ENCODE data around the gene LMBRD1. TPM values are rescaled to one million over a fixed set of nuclear protein-coding genes. Genes with fewer than 3 reads are reported as not detected.
"Not testable (repeated sequence)": the region's sequence is repeated elsewhere in the genome, so short reads cannot be mapped to it uniquely, and the experiment has no call there.

The LMBRD1 gene
- total RNA-seq, 1 donor: 36.2 TPM

DNA sequence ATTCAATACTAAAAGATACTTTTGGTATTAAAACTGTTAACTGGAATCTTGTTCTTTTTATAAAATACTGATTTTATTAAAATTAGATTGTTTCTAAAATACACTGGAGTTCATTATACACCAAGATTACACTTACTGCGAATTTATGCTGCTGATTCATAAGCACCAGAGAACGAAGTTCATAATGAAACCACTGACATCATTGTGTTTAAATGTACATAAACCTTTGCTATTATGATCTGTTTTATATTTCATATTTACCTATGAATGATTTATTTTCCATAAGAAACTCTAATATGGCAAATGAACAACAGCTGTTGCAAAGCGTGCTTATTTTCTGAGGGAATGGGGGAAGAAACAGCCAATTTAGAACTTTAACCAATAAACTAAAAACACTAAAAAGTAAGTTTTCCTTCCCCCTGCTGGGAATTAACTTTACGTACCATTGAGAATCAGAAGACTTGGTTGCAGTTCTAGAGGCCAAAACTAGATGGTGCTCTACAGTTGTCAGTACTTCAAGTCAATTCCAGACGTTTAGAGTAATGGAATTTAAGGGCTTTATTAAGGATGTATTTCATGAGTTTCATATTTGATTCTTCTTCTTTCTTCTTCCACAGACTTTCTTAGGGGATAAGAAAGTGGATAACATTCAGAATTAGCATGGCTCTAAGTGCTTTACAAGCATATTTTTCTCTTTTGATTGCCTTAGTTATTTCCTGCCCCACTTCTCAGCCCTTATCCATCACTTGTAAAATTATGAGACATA is 38.8 kb upstream of the LMBRD1 start:
- peak overlapping the region; percentile 13 for H2AFZ ChIP-seq (ENCODE audit: low read length)
- H3K4me2 ChIP-seq (ENCODE audit: insufficient read depth, low read length): peak overlapping the region; percentile 64

GRCh38 chr6:69832558-69832957 is 35.7 kb upstream of the LMBRD1 start:
- no peaks in the 10 kb centered on the region for H3K79me2 ChIP-seq (ENCODE audit: insufficient read depth, low read length)
- no peak overlapping the region for H3K27ac ChIP-seq (ENCODE audit: low read depth, low read length)
- TF ChIP-seq, protein P1, sequence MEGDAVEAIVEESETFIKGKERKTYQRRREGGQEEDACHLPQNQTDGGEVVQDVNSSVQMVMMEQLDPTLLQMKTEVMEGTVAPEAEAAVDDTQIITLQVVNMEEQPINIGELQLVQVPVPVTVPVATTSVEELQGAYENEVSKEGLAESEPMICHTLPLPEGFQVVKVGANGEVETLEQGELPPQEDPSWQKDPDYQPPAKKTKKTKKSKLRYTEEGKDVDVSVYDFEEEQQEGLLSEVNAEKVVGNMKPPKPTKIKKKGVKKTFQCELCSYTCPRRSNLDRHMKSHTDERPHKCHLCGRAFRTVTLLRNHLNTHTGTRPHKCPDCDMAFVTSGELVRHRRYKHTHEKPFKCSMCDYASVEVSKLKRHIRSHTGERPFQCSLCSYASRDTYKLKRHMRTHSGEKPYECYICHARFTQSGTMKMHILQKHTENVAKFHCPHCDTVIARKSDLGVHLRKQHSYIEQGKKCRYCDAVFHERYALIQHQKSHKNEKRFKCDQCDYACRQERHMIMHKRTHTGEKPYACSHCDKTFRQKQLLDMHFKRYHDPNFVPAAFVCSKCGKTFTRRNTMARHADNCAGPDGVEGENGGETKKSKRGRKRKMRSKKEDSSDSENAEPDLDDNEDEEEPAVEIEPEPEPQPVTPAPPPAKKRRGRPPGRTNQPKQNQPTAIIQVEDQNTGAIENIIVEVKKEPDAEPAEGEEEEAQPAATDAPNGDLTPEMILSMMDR (IDR thresholded peaks at IDR 0.05; ENCODE audit: extremely low read depth, low read depth, low read length): no peak
- no peaks in the 10 kb centered on the region for H3K4me1 ChIP-seq (ENCODE audit: insufficient read depth, low read length)
- no peak for DNase-seq (ENCODE audit: insufficient read length, low spot score, missing footprints)
- H3K27me3 ChIP-seq (ENCODE audit: insufficient read depth, low read length): peaks cover 2% of the 10 kb centered on the region
- no peaks in the 10 kb centered on the region for H3K36me3 ChIP-seq (ENCODE audit: insufficient read depth, low read length)
- no peaks in the 10 kb centered on the region for H3K9me3 ChIP-seq (ENCODE audit: low read depth, low read length)
- no peak overlapping the region for H2AFZ ChIP-seq (ENCODE audit: low read length)
- no peak overlapping the region for H3K4me2 ChIP-seq (ENCODE audit: insufficient read depth, low read length)
- H3K4me3 ChIP-seq (ENCODE audit: insufficient read depth, low read length): no peak overlapping the region
- no peaks in the 10 kb centered on the region for H4K20me1 ChIP-seq (ENCODE audit: insufficient read depth, low read length)

More for the DNA sequence above, 38.8 kb upstream of the LMBRD1 start:
- H3K9me3 ChIP-seq (ENCODE audit: low read depth, low read length): no peaks in the 10 kb centered on the region
- TF ChIP-seq, protein P1 (IDR thresholded peaks at IDR 0.05; ENCODE audit: extremely low read depth, low read depth, low read length): peak; percentile 82
- peak overlapping the region; percentile 9 for H3K4me3 ChIP-seq (ENCODE audit: insufficient read depth, low read length)
- peaks cover 2% of the 10 kb centered on the region for H3K27me3 ChIP-seq (ENCODE audit: insufficient read depth, low read length)
- no peak for DNase-seq (ENCODE audit: insufficient read length, low spot score, missing footprints)
- H3K4me1 ChIP-seq (ENCODE audit: insufficient read depth, low read length): no peaks in the 10 kb centered on the region
- no peaks in the 10 kb centered on the region for H4K20me1 ChIP-seq (ENCODE audit: insufficient read depth, low read length)
- no peak overlapping the region for H3K27ac ChIP-seq (ENCODE audit: low read depth, low read length)
- no peaks in the 10 kb centered on the region for H3K79me2 ChIP-seq (ENCODE audit: insufficient read depth, low read length)
- H3K36me3 ChIP-seq (ENCODE audit: insufficient read depth, low read length): no peaks in the 10 kb centered on the region

DNA sequence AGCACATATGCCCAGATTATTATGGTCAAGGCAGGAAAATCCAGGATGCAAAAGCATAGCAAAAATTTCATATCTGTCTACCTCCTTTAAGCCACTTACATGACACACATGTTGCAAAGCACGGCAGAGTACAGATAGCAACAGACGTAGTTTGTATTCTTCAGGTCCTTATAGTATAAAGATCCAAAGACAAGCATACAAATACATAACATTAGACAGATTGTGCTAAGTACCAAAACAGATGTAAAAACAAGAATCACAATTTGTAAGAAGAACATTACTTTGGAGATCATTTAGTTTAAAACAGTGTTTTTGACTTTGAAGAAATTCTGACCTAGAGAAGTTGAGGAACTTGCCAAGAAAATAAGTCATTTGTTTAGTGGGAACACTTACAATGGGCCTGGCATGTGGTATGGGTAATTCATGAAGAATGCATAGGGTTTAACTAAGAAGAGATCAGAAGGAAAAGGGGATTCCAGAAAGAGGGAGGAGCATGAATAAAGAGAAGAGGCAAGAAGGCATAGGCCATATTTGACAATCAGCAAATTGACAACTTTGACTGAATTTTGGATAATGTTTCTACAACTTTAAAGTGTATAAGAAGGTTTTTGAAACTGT is 30.6 kb upstream of the LMBRD1 start:
- Histone ChIP-seq H3K79me2 (ENCODE audit: insufficient read depth, low read length) (no peaks in the 10 kb centered on the region), H3K27ac (ENCODE audit: low read depth, low read length) (no peak overlapping the region), H3K36me3 (ENCODE audit: insufficient read depth, low read length) (no peaks in the 10 kb centered on the region), H3K27me3 (ENCODE audit: insufficient read depth, low read length) (no peaks in the 10 kb centered on the region), H3K4me2 (ENCODE audit: insufficient read depth, low read length) (no peak overlapping the region), H3K4me1 (ENCODE audit: insufficient read depth, low read length) (no peaks in the 10 kb centered on the region), H3K4me3 (ENCODE audit: insufficient read depth, low read length) (no peak overlapping the region), H4K20me1 (ENCODE audit: insufficient read depth, low read length) (no peaks in the 10 kb centered on the region), H3K9me3 (ENCODE audit: low read depth, low read length) (no peaks in the 10 kb centered on the region), H2AFZ (ENCODE audit: low read length) (no peak overlapping the region)
- TF ChIP-seq, protein P1 (IDR thresholded peaks at IDR 0.05; ENCODE audit: extremely low read depth, low read depth, low read length): no peak
- no peak for DNase-seq (ENCODE audit: insufficient read length, low spot score, missing footprints)

DNA sequence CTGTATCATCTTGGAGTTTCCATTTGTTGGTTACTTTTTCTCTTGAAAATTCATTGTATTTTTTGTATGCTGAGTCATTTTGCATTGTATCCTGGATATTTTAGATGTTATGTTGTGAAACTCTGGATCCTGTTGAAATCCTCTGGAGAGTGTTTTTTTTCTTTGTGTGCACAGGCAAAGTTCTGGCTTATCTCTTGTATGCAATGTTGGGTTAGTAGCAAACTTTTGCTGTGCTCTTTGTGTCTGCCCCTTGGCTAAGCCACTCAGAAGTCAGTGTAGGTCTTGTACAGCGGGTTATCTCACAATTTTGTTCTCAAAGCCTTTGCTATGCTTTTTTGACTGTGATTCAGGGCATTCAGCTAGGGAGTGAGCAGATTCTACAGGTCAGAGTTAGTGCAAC is 29.1 kb upstream of the LMBRD1 start:
- no peak for DNase-seq (ENCODE audit: insufficient read length, low spot score, missing footprints)
- H2AFZ ChIP-seq (ENCODE audit: low read length): no peak overlapping the region

GRCh38 chr6:69824355-69824754 is 27.5 kb upstream of the LMBRD1 start:
- H3K4me1 ChIP-seq (ENCODE audit: insufficient read depth, low read length); H3K27me3 ChIP-seq (ENCODE audit: insufficient read depth, low read length); H2AFZ ChIP-seq (ENCODE audit: low read length); H3K27ac ChIP-seq (ENCODE audit: low read depth, low read length); H3K9me3 ChIP-seq (ENCODE audit: low read depth, low read length); DNase-seq (ENCODE audit: insufficient read length, low spot score, missing footprints); H3K4me3 ChIP-seq (ENCODE audit: insufficient read depth, low read length); H4K20me1 ChIP-seq (ENCODE audit: insufficient read depth, low read length); H3K36me3 ChIP-seq (ENCODE audit: insufficient read depth, low read length); H3K79me2 ChIP-seq (ENCODE audit: insufficient read depth, low read length); H3K4me2 ChIP-seq (ENCODE audit: insufficient read depth, low read length): not testable (repeated sequence)

More for the DNA sequence above, 29.1 kb upstream of the LMBRD1 start:
- Histone ChIP-seq H3K4me2 (ENCODE audit: insufficient read depth, low read length) (no peak overlapping the region), H3K27ac (ENCODE audit: low read depth, low read length) (no peak overlapping the region), H3K36me3 (ENCODE audit: insufficient read depth, low read length) (no peaks in the 10 kb centered on the region), H4K20me1 (ENCODE audit: insufficient read depth, low read length) (no peaks in the 10 kb centered on the region), H3K9me3 (ENCODE audit: low read depth, low read length) (no peaks in the 10 kb centered on the region), H3K79me2 (ENCODE audit: insufficient read depth, low read length) (no peaks in the 10 kb centered on the region), H3K4me3 (ENCODE audit: insufficient read depth, low read length) (no peak overlapping the region), H3K4me1 (ENCODE audit: insufficient read depth, low read length) (no peaks in the 10 kb centered on the region), H3K27me3 (ENCODE audit: insufficient read depth, low read length) (no peaks in the 10 kb centered on the region)
- TF ChIP-seq, protein P1 (IDR thresholded peaks at IDR 0.05; ENCODE audit: extremely low read depth, low read depth, low read length): no peak

All from osteoblast (primary cell).